Suprapubic skin (tissue), 4 donors: Measurements from ENCODE around the gene APC2. TPM values are rescaled to one million over a fixed set of nuclear protein-coding genes. Genes with fewer than 3 reads are reported as not detected.

Source experiments
- DNase-seq, 2 donors: peaks; one replicate each; pipeline ENCODE4 v3.0.0-alpha.2; 2019; ENCODE audit warnings: low spot score in 2 of 2
- H3K27ac ChIP-seq: fragments of 200-600 bp; sonication (generic); one replicate; pipeline ENCODE4 v1.5.1; 2019
- H3K27me3 ChIP-seq: fragments of 200-600 bp; sonication (generic); one replicate; pipeline ENCODE4 v1.5.1; 2019
- H3K36me3 ChIP-seq: fragments of 200-600 bp; sonication (generic); one replicate; pipeline ENCODE4 v1.5.1; 2019
- H3K4me1 ChIP-seq: fragments of 200-600 bp; sonication (generic); one replicate; pipeline ENCODE4 v1.5.1; 2019
- H3K4me3 ChIP-seq: fragments of 200-600 bp; sonication (generic); one replicate; pipeline ENCODE4 v1.5.1; 2019; ENCODE audit warnings: mild to moderate bottlenecking
- H3K9me3 ChIP-seq: fragments of 200-600 bp; sonication (generic); one replicate; pipeline ENCODE4 v1.5.1; 2019
- EP300 ChIP-seq: sonication (generic); formaldehyde crosslinking; IDR thresholded peaks from one replicate; pipeline ENCODE4 v1.6.1; 2017; ENCODE audit warnings: antibody characterized with exemption
- POLR2A ChIP-seq, 2 donors: fragments of 450-650 bp; IDR thresholded peaks; one replicate each; pipeline ENCODE4 v1.6.1; 2017; ENCODE audit warnings: antibody characterized with exemption in 2 of 2, mild to moderate bottlenecking in 2 of 2, moderate library complexity in 2 of 2
- POLR2AphosphoS5 ChIP-seq, 3 donors: sonication (generic); formaldehyde crosslinking; IDR thresholded peaks; one replicate each; pipeline ENCODE4 v1.6.1; 2017; ENCODE audit warnings: antibody characterized with exemption in 3 of 3
- WGBS: methylation state at CpG from one replicate; pipeline ENCODE4 v1.1.5; 2018; 5-methylcytosine and 5-hydroxymethylcytosine counted together
- total RNA-seq, 4 donors: library from RNA; depleted of rRNA; stranded (reverse); fragments of >200 nt; gene quantifications; one replicate each; pipeline ENCODE4 v1.1.0, GENCODE V29; 2016
- TF ChIP-seq, protein P1 (sequence below), 2 donors: fragments of 200-600 bp in 1 of 2; fragments of 450-650 bp in 1 of 2; sonication (generic) in 1 of 2; IDR thresholded peaks; one replicate each; pipeline ENCODE4 v1.5.1; 2016 to 2019; ENCODE audit warnings: antibody characterized with exemption in 2 of 2, mild to moderate bottlenecking in 1 of 2, moderate library complexity in 1 of 2

Gene APC2
- total RNA-seq, 4 donors from 2014 or later: 0.08 to 0.30 (median 0.26) TPM; not detected in 1

DNA sequence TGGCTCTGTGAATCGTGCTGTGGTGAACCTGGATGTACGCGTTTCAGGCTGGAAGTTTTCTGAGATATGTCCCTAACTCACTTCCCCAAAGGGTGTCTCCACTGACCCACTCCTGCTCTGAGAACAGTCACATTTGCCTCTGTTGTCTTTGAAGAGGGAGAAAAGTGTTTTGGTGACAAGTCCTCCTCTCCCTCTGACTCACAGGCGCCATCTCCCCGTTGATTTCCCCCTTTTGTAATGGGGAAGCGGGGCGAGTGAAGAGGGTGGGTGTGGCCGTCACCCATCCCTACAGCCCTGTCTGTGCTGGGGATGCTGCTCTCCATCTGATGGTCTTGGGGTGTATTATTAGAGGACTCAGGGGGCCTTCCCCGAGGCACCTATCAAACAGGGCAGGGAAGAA is 9.6 kb downstream of the APC2 start:
- Histone ChIP-seq H3K9me3 (no peaks in the 10 kb centered on the region), H3K4me1 (peaks cover 27% of the 10 kb centered on the region), H3K4me3 (no peak overlapping the region), H3K27me3 (peaks cover 40% of the 10 kb centered on the region), H3K27ac (no peak overlapping the region), H3K36me3 (peaks cover 15% of the 10 kb centered on the region)
- TF ChIP-seq, protein P1, sequence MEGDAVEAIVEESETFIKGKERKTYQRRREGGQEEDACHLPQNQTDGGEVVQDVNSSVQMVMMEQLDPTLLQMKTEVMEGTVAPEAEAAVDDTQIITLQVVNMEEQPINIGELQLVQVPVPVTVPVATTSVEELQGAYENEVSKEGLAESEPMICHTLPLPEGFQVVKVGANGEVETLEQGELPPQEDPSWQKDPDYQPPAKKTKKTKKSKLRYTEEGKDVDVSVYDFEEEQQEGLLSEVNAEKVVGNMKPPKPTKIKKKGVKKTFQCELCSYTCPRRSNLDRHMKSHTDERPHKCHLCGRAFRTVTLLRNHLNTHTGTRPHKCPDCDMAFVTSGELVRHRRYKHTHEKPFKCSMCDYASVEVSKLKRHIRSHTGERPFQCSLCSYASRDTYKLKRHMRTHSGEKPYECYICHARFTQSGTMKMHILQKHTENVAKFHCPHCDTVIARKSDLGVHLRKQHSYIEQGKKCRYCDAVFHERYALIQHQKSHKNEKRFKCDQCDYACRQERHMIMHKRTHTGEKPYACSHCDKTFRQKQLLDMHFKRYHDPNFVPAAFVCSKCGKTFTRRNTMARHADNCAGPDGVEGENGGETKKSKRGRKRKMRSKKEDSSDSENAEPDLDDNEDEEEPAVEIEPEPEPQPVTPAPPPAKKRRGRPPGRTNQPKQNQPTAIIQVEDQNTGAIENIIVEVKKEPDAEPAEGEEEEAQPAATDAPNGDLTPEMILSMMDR (IDR thresholded peaks at IDR 0.05): no peak
- TF ChIP-seq POLR2AphosphoS5 (IDR thresholded peaks at IDR 0.05) (no peak), EP300 (no peak), POLR2A (IDR thresholded peaks at IDR 0.05) (no peak)
- WGBS: 83% methylated on average over 8 of the region's 9 CpGs
- DNase-seq: no peak

DNA sequence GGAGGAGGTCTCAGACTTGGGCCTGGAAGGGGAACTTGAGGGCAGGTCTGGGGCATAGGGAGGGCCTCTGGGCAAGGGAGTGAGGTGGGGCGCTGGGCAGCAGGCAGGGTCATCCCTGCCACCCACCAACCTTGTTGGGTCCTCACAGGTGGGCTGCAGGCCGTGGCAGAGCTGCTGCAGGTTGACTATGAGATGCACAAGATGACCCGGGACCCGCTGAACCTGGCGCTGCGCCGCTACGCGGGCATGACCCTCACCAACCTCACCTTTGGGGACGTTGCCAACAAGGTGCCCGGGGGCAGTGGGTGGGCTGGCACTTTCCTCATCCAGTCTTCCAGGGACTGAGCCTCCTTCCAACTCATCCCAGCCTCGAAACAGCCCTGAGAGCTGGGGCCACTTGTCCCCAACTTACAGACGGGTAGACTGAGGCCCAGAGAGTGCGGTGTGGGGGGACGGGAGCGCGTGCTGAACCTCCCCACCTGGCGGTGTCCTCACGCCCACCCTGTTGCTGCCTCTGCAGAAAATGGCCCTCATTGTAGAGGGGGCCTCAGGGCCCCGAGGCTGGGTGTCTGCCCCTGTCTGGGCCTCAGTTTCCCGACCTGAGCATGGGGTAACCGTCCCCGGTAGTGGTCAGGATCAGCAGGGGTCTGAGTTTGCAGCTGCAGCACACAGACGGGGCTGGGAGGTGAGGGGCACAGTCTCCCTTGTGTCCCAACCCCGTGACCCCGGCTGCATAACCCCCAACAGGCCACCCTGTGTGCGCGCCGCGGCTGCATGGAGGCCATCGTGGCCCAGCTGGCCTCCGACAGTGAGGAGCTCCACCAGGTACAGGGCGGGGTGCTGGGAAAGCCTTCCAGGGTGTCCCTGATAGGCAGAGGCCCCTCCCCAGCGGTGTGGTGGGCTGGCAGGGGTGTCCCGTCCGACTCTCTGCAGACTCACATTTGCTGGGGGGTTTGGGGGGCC is 10.4 kb downstream of the APC2 start:
- DNase-seq: no peak
- Histone ChIP-seq H3K36me3 (peaks cover 15% of the 10 kb centered on the region), H3K4me1 (peaks cover 23% of the 10 kb centered on the region), H3K9me3 (no peaks in the 10 kb centered on the region), H3K27ac (no peak overlapping the region), H3K27me3 (peaks cover 43% of the 10 kb centered on the region), H3K4me3 (no peak overlapping the region)
- TF ChIP-seq POLR2AphosphoS5 (IDR thresholded peaks at IDR 0.05) (no peak), EP300 (no peak), POLR2A (IDR thresholded peaks at IDR 0.05) (no peak)
- TF ChIP-seq, protein P1 (IDR thresholded peaks at IDR 0.05): no peak
- WGBS: 93% methylated on average over 11 of the region's 36 CpGs

DNA sequence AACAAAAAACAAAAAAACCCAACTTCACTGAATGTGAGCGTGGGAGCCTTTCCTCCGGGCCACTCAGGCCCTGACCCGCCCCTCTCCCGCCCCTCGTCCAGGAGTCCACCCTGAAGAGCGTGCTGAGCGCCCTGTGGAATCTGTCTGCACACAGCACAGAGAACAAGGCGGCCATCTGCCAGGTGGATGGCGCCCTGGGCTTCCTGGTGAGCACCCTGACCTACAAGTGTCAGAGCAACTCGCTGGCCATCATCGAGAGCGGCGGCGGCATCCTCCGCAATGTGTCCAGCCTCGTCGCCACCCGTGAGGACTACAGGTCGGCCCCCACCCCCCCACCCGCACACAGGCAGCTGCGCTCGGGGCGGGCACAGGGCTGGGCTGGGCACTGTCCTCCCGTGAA is 11.9 kb downstream of the APC2 start:
- H3K9me3 ChIP-seq: no peaks in the 10 kb centered on the region
- 77% methylated on average over 4 of the region's 24 CpGs for WGBS
- no peak for DNase-seq
- H3K4me1 ChIP-seq: peaks cover 25% of the 10 kb centered on the region
- H3K4me3 ChIP-seq: no peak overlapping the region
- TF ChIP-seq, protein P1 (IDR thresholded peaks at IDR 0.05): no peak
- H3K27ac ChIP-seq: no peak overlapping the region
- peaks cover 43% of the 10 kb centered on the region for H3K27me3 ChIP-seq
- peaks cover 15% of the 10 kb centered on the region for H3K36me3 ChIP-seq

DNA sequence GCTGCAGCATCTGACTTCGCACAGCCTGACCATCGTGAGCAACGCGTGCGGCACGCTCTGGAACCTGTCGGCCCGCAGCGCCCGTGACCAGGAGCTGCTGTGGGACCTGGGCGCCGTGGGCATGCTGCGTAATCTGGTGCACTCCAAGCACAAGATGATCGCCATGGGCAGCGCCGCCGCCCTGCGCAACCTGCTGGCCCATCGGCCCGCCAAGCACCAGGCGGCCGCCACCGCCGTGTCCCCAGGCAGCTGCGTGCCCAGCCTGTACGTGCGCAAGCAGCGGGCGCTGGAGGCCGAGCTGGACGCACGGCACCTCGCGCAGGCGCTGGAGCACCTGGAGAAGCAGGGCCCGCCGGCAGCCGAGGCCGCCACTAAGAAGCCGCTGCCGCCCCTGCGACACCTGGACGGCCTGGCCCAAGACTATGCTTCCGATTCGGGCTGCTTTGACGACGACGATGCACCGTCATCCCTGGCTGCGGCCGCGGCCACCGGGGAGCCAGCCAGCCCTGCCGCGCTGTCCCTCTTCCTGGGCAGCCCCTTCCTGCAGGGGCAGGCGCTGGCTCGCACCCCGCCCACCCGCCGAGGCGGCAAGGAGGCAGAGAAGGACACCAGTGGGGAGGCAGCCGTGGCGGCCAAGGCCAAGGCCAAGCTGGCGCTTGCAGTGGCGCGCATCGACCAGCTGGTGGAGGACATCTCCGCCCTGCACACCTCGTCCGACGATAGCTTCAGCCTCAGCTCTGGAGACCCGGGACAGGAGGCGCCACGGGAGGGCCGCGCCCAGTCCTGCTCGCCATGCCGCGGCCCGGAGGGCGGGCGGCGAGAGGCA is 15.5 kb downstream of the APC2 start:
- Histone ChIP-seq H3K4me3 (peak overlapping the region; percentile 19), H3K27me3 (peaks cover 56% of the 10 kb centered on the region), H3K4me1 (peaks cover 54% of the 10 kb centered on the region), H3K9me3 (no peaks in the 10 kb centered on the region), H3K27ac (no peak overlapping the region), H3K36me3 (peaks cover 9% of the 10 kb centered on the region)
- TF ChIP-seq, protein P1 (IDR thresholded peaks at IDR 0.05): peak in 1 of 2 donors; percentile 56
- TF ChIP-seq POLR2A (IDR thresholded peaks at IDR 0.05): no peak
- WGBS: 24% methylated on average over 9 of the region's 83 CpGs
- no peak for DNase-seq

DNA sequence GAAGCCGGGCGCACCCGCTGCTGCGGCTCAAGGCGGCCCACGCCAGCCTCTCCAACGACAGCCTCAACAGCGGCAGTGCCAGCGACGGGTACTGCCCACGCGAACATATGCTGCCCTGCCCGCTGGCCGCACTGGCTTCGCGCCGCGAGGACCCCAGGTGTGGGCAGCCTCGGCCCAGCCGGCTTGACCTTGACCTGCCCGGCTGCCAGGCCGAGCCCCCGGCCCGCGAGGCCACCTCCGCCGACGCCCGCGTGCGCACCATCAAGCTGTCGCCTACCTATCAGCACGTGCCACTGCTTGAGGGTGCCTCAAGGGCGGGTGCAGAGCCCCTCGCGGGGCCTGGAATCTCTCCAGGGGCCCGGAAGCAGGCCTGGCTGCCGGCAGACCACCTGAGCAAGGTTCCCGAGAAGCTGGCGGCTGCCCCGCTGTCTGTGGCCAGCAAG is 16.1 kb downstream of the APC2 start:
- DNase-seq: no peak
- Histone ChIP-seq H3K4me1 (peaks cover 61% of the 10 kb centered on the region), H3K36me3 (peaks cover 3% of the 10 kb centered on the region), H3K27me3 (peaks cover 62% of the 10 kb centered on the region), H3K9me3 (no peaks in the 10 kb centered on the region), H3K27ac (no peak overlapping the region), H3K4me3 (peak overlapping the region; percentile 19)
- WGBS: 50% methylated on average over 10 of the region's 41 CpGs
- TF ChIP-seq, protein P1 (IDR thresholded peaks at IDR 0.05): no peak
- TF ChIP-seq POLR2A (IDR thresholded peaks at IDR 0.05): no peak
- TF ChIP-seq POLR2AphosphoS5 (IDR thresholded peaks at IDR 0.05): no peak
- no peak for TF ChIP-seq EP300
